HepG2 (cell line): Measurements from ENCODE around the gene RTN4.

Experiments
- GTF2F1 ChIP-seq: fragments of 150-350 bp; IDR thresholded peaks from 2 replicates; pipeline ENCODE4 v1.6.1; 2014; ENCODE audit warnings: low read length
- HDAC2 ChIP-seq: sonication (generic); formaldehyde crosslinking; IDR thresholded peaks from 2 replicates; pipeline ENCODE4 v1.4.0; 2020; ENCODE audit warnings: missing genetic modification reagents
- POLR2A ChIP-seq, 2 experiments: IDR thresholded peaks; 2 replicates each; pipeline ENCODE4 v1.6.1; 2011; ENCODE audit warnings: low read depth in 2 of 2, low read length in 2 of 2, mild to moderate bottlenecking in 1 of 2, moderate library complexity in 1 of 2; ENCODE audit not compliant: insufficient read depth in 1 of 2
- TAF1 ChIP-seq: sonication (generic); formaldehyde crosslinking; IDR thresholded peaks from 2 replicates; pipeline ENCODE4 v1.4.0; 2020; ENCODE audit warnings: missing genetic modification reagents
- ZNF567 ChIP-seq: sonication (generic); formaldehyde crosslinking; IDR thresholded peaks from 2 replicates; pipeline ENCODE4 v1.8.1; 2023; ENCODE audit warnings: mild to moderate bottlenecking, missing genetic modification reagents, borderline replicate concordance
- ZNF788 ChIP-seq: sonication (generic); formaldehyde crosslinking; IDR thresholded peaks from 2 replicates; pipeline ENCODE4 v1.5.0; 2020; ENCODE audit warnings: mild to moderate bottlenecking, missing genetic modification reagents, borderline replicate concordance

DNA sequence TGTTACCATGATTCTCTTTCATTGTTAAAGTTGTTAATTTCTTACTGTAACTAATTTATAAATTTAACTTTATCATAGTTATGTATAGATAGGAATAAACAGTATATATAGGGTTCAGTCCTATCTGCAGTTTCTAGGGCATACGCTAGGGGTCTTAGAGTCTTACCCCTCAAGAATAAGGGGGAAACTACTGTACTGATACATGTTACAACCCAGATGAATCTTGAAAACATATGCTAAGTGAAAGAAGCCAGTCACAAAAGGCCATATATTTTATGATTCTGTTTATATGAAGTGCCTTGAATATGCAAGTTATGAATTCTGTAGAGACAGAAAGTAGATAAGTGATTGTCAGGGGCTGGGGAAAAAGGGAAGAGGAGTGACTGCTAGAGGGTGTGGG is 52.4 kb downstream of the RTN4 start:
- TF ChIP-seq ZNF567 (CRISPR knock-in tag) (no peak), HDAC2 (CRISPR knock-in tag) (no peak), ZNF788 (no peak), GTF2F1 (no peak), TAF1 (CRISPR knock-in tag) (no peak), POLR2A (IDR thresholded peaks at IDR 0.05; ENCODE audit: insufficient read depth in 1 of 2, low read depth in 2 of 2, low read length in 2 of 2) (no peak)
